ENCODE data around the gene USP3. TPM values are rescaled to one million over a fixed set of nuclear protein-coding genes. Genes with fewer than 3 reads are reported as not detected.
A peak's percentile ranks its signal among the peaks of the same experiment; 100 is the strongest.

Gene USP3
- total and polyA plus RNA-seq, 9 of the 15 experiments (the other 6 are each of a cell fraction or from before 2014, with no cell fraction given), result 17.3 to 54.3 (median 34.8) TPM

GRCh38 chr15:63499175-63499549 lies 5.2 kb upstream of the USP3 start:
- Histone ChIP-seq H4K20me1 (replicated peaks; ENCODE audit: control insufficient read depth, insufficient read depth, low read length) (no peaks in the 10 kb centered on the region), H3K4me2 (ENCODE audit: insufficient read depth, low read length) (no peak overlapping the region), H3K9me3 (replicated peaks; ENCODE audit: control insufficient read depth, insufficient read depth, low read depth, low read length) (no peaks in the 10 kb centered on the region), H3K9ac (ENCODE audit: insufficient read depth in 1 of 2, low read depth in 2 of 2, low read length in 2 of 2) (no peak overlapping the region), H3K4me3 (no peak overlapping the region), H3K36me3 (ENCODE audit: control insufficient read depth, insufficient read depth, low read length) (no peaks in the 10 kb centered on the region), H3K4me1 (replicated peaks in 1 of 2; ENCODE audit: control insufficient read depth in 2 of 2, insufficient read depth in 2 of 2, low read length in 2 of 2) (peaks cover 17 to 21% of the 10 kb centered on the region in 2 experiments), H3K27ac (ENCODE audit: extremely low read depth, low read depth, low read length) (no peak overlapping the region), H3K9me1 (ENCODE audit: control insufficient read depth, insufficient read depth, low read length) (peaks cover 4% of the 10 kb centered on the region), H3K79me2 (ENCODE audit: control insufficient read depth, insufficient read depth, low read length) (no peaks in the 10 kb centered on the region; the same call in 2 of the 3 replicates), H3K27me3 (ENCODE audit: control insufficient read depth in 2 of 2, insufficient read depth in 2 of 2, low read length in 2 of 2) (no peaks in the 10 kb centered on the region), H2AFZ (ENCODE audit: low read depth, low read length) (no peak overlapping the region)
- POLR2A ChIA-PET, result interaction anchor here (2.0 kb wide), 1 partner anchor 11 kb away, joined by 12 read pairs; no protein-coding TSS in a partner anchor
- intact Hi-C loops (cut with micrococcal nuclease) (no loop called here), in situ Hi-C loops (cut with MboI) (no loop called here)
- WGBS (ENCODE audit: insufficient coverage, low coverage, missing lambda C conversion rate), result 66% methylated on average over 6 of the region's 6 CpGs
- DNase-seq (ENCODE audit: extremely low read depth in 1 of 4, low spot score in 3 of 4) (no peak), ATAC-seq (no peak), FAIRE-seq (no peak)
- CTCF ChIA-PET (ENCODE audit: low intra/inter-chr PET ratio), result no interaction called here
- TF ChIP-seq ZNF121 (CRISPR knock-in tag; conservative IDR thresholded peaks at IDR 0.05) (peak; percentile 66), ETV5 (CRISPR knock-in tag; IDR thresholded peaks at IDR 0.05; ENCODE audit: low read depth) (no peak), RBM25 (IDR thresholded peaks at IDR 0.05; ENCODE audit: low read depth, low read length, severe bottlenecking) (peak; percentile 11), ZNF311 (CRISPR knock-in tag; IDR thresholded peaks at IDR 0.05) (no peak)
- no TSS peak for BruUV-seq (replicated peaks)

GRCh38 chr15:63499611-63500010 lies 4.8 kb upstream of the USP3 start:
- Histone ChIP-seq H3K4me1 (replicated peaks in 1 of 2; ENCODE audit: control insufficient read depth in 2 of 2, insufficient read depth in 2 of 2, low read length in 2 of 2) (peaks cover 20 to 21% of the 10 kb centered on the region in 2 experiments), H3K27ac (ENCODE audit: extremely low read depth, low read depth, low read length) (no peak overlapping the region), H3K4me3 (no peak overlapping the region), H2AFZ (ENCODE audit: low read depth, low read length) (no peak overlapping the region), H3K4me2 (ENCODE audit: insufficient read depth, low read length) (no peak overlapping the region), H3K9me1 (ENCODE audit: control insufficient read depth, insufficient read depth, low read length) (peaks cover 4% of the 10 kb centered on the region), H3K9ac (ENCODE audit: insufficient read depth in 1 of 2, low read depth in 2 of 2, low read length in 2 of 2) (no peak overlapping the region), H4K20me1 (replicated peaks; ENCODE audit: control insufficient read depth, insufficient read depth, low read length) (no peaks in the 10 kb centered on the region), H3K79me2 (ENCODE audit: control insufficient read depth, insufficient read depth, low read length) (peaks cover 2% of the 10 kb centered on the region; the same call in 2 of the 3 replicates), H3K36me3 (ENCODE audit: control insufficient read depth, insufficient read depth, low read length) (no peaks in the 10 kb centered on the region), H3K9me3 (replicated peaks; ENCODE audit: control insufficient read depth, insufficient read depth, low read depth, low read length) (no peaks in the 10 kb centered on the region), H3K27me3 (ENCODE audit: control insufficient read depth in 2 of 2, insufficient read depth in 2 of 2, low read length in 2 of 2) (no peaks in the 10 kb centered on the region)
- no TSS peak for BruUV-seq (replicated peaks)
- in situ Hi-C loops (cut with MboI) (no loop called here), intact Hi-C loops (cut with micrococcal nuclease) (no loop called here)
- WGBS (ENCODE audit: insufficient coverage, low coverage, missing lambda C conversion rate), result 67% methylated on average over 4 of the region's 4 CpGs
- ChIA-PET POLR2A (interaction anchor here (2.0 kb wide), 1 partner anchor 12 kb away, joined by 12 read pairs; no protein-coding TSS in a partner anchor), CTCF (ENCODE audit: low intra/inter-chr PET ratio) (no interaction called here)
- FAIRE-seq (no peak), DNase-seq (ENCODE audit: extremely low read depth in 1 of 4, low spot score in 3 of 4) (no peak), ATAC-seq (no peak)
- TF ChIP-seq MEIS2 (IDR thresholded peaks at IDR 0.05; ENCODE audit: partially characterized antibody), result peak; percentile 76
- no peak for TF ChIP-seq ZNF589 (CRISPR knock-in tag; IDR thresholded peaks at IDR 0.05; ENCODE audit: low read depth)
- TF ChIP-seq, protein P1, sequence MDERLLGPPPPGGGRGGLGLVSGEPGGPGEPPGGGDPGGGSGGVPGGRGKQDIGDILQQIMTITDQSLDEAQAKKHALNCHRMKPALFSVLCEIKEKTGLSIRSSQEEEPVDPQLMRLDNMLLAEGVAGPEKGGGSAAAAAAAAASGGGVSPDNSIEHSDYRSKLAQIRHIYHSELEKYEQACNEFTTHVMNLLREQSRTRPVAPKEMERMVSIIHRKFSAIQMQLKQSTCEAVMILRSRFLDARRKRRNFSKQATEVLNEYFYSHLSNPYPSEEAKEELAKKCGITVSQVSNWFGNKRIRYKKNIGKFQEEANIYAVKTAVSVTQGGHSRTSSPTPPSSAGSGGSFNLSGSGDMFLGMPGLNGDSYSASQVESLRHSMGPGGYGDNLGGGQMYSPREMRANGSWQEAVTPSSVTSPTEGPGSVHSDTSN (CRISPR knock-in tag; IDR thresholded peaks at IDR 0.05; ENCODE audit: low read depth), result no peak
- TF ChIP-seq, protein P1 (tag; conservative IDR thresholded peaks at IDR 0.05; ENCODE audit: low read depth), result peak; percentile 29; the same call in 1 of the 2 replicates
- TF ChIP-seq SMAD3 (CRISPR knock-in tag; conservative IDR thresholded peaks at IDR 0.05), result no peak
- TF ChIP-seq LEF1 (IDR thresholded peaks at IDR 0.05), result 0 out of 2 replicates have a peak, but pooled peaks have one; percentile 20
- peak; percentile 20; the same call in 1 of the 2 replicates for TF ChIP-seq PKNOX1 (IDR thresholded peaks at IDR 0.05)
- TF ChIP-seq KDM1A (IDR thresholded peaks at IDR 0.05), result no peak

Measured in K562 (cell line).